K562 (cell line): ENCODE data around the gene FAR2. TPM values are rescaled to one million over a fixed set of nuclear protein-coding genes. Genes with fewer than 3 reads are reported as not detected.

Source experiments
- ATAC-seq: fragments of 200-7000 bp; cut with Tn5 transposase; 3 replicates; pipeline ENCODE4 v1.9.1; 2020; ENCODE audit warnings: moderate library complexity
- BruUV-seq: library from RNA; stranded (reverse); fragments of 400-500 nt; replicated peaks from 2 replicates; lab custom pipeline; 2021; lab: Mats Ljungman, UMichigan
- CTCF ChIA-PET: fragments of 300-600 bp; formaldehyde crosslinking; extraction: SDS; loops from one replicate; lab custom pipeline; 2021; ENCODE audit warnings: low intra/inter-chr PET ratio; lab: Yijun Ruan, JAX
- POLR2A ChIA-PET: fragments of 300-600, 350-650 bp; sonication (Branson Sonifier 250); formaldehyde crosslinking; extraction: SDS; loops from one replicate; lab custom pipeline; 2021; ENCODE audit warnings: antibody characterized with exemption, inconsistent platforms; lab: Yijun Ruan, JAX
- DNase-seq, 4 experiments: peaks; one replicate each; pipeline versions ENCODE4 v3.0.0 to v3.0.0-alpha.2; 2011 to 2018; ENCODE audit warnings: low spot score in 3 of 4, mixed read lengths in 3 of 4; ENCODE audit errors: extremely low read depth in 1 of 4
- FAIRE-seq: peaks from 2 replicates; lab custom pipeline; 2011; peaks lifted over from hg19 to GRCh38; lab: Jason Lieb, UNC
- H2AFZ ChIP-seq: 2 replicates; pipeline ENCODE4 v1.6.0; 2011; ENCODE audit warnings: low read depth, low read length, control low read depth, inconsistent platforms
- H3K27ac ChIP-seq: fragments of 200-600 bp; 3 replicates; pipeline ENCODE4 v1.8.0; 2011; ENCODE audit warnings: low read depth, mild to moderate bottlenecking, control low read depth, inconsistent platforms, low read length, moderate library complexity, mixed read lengths; ENCODE audit errors: extremely low read depth
- H3K27me3 ChIP-seq, 2 experiments: fragments of 300-600 bp in 1 of 2; 2 replicates in 1 of 2; 3 replicates in 1 of 2; pipeline versions ENCODE4 v1.6.0 to v1.8.0; 2011; ENCODE audit warnings: inconsistent platforms in 2 of 2, low read length in 2 of 2, mild to moderate bottlenecking in 1 of 2, mixed read lengths in 1 of 2, moderate library complexity in 1 of 2; ENCODE audit not compliant: control insufficient read depth in 2 of 2, insufficient read depth in 2 of 2
- H3K36me3 ChIP-seq: fragments of 300-600 bp; 3 replicates; pipeline ENCODE4 v1.8.0; 2011; ENCODE audit warnings: mild to moderate bottlenecking, low read length, inconsistent platforms; ENCODE audit not compliant: control insufficient read depth, insufficient read depth
- H3K4me1 ChIP-seq, 2 experiments: fragments of 200-600 bp in 1 of 2; replicated peaks in 1 of 2; 2 replicates in 1 of 2; 3 replicates in 1 of 2; pipeline versions ENCODE4 v1.5.1 to v1.8.0; 2011; ENCODE audit warnings: inconsistent platforms in 2 of 2, low read length in 2 of 2, mild to moderate bottlenecking in 1 of 2, mixed read lengths in 1 of 2, moderate library complexity in 1 of 2; ENCODE audit not compliant: control insufficient read depth in 2 of 2, insufficient read depth in 2 of 2
- H3K4me2 ChIP-seq: 2 replicates; pipeline ENCODE4 v1.6.1; 2011; ENCODE audit warnings: low read length, control low read depth, inconsistent platforms, mixed read lengths; ENCODE audit not compliant: insufficient read depth
- H3K4me3 ChIP-seq: fragments of 200-600 bp; sonication (generic), shearing (Covaris generic); 2 replicates; pipeline ENCODE4 v1.5.1; 2016; ENCODE audit warnings: control low read depth, inconsistent platforms
- H3K79me2 ChIP-seq: fragments of 200-600 bp; 3 replicates; pipeline ENCODE4 v1.8.0; 2011; ENCODE audit warnings: low read length, inconsistent platforms; ENCODE audit not compliant: control insufficient read depth, insufficient read depth
- H3K9ac ChIP-seq, 2 experiments: 2 replicates each; pipeline versions ENCODE4 v1.6.0 to v1.6.1; 2011; ENCODE audit warnings: low read depth in 2 of 2, low read length in 2 of 2, control low read depth in 1 of 2, inconsistent platforms in 1 of 2, mild to moderate bottlenecking in 1 of 2, mixed read lengths in 1 of 2; ENCODE audit not compliant: insufficient read depth in 1 of 2
- H3K9me1 ChIP-seq: one replicate; pipeline ENCODE4 v1.6.0; 2011; ENCODE audit warnings: inconsistent platforms, mild to moderate bottlenecking, low read length, moderate library complexity; ENCODE audit not compliant: control insufficient read depth, insufficient read depth
- H3K9me3 ChIP-seq: replicated peaks from 2 replicates; pipeline ENCODE4 v1.5.1; 2011; ENCODE audit warnings: low read depth, low read length, inconsistent platforms; ENCODE audit not compliant: control insufficient read depth, insufficient read depth
- H4K20me1 ChIP-seq: replicated peaks from 2 replicates; pipeline ENCODE4 v1.6.1; 2011; ENCODE audit warnings: low read length, inconsistent platforms, mixed read lengths; ENCODE audit not compliant: control insufficient read depth, insufficient read depth
- ELF1 ChIP-seq: fragments of 200-800 bp; sonication (Bioruptor generic); IDR thresholded peaks from 2 replicates; pipeline ENCODE4 v1.6.1; 2016; ENCODE audit warnings: missing genetic modification characterization, missing compliant biosample characterization
- GABPB1 ChIP-seq: sonication (generic); formaldehyde crosslinking; IDR thresholded peaks from 2 replicates; pipeline ENCODE4 v1.8.0; 2022; ENCODE audit warnings: mild to moderate bottlenecking, missing genetic modification reagents
- HBP1 ChIP-seq: fragments of 450-650 bp; formaldehyde crosslinking; IDR thresholded peaks from 2 replicates; pipeline ENCODE4 v1.4.0; 2022; ENCODE audit warnings: missing genetic modification characterization
- PKNOX1 ChIP-seq: fragments of 450-650 bp; IDR thresholded peaks from 2 replicates; pipeline ENCODE4 v1.6.1; 2016
- RFX7 ChIP-seq: fragments of 250-450 bp; sonication (Bioruptor Pico); IDR thresholded peaks from 2 replicates; pipeline ENCODE4 v1.5.1; 2021; ENCODE audit warnings: mild to moderate bottlenecking
- SLC30A9 ChIP-seq: fragments of 250-450 bp; sonication (Bioruptor Pico); IDR thresholded peaks from 2 replicates; pipeline ENCODE4 v1.8.0; 2022; ENCODE audit warnings: mild to moderate bottlenecking, moderate library complexity
- STAT5A ChIP-seq: IDR thresholded peaks from 2 replicates; pipeline ENCODE4 v1.6.1; 2012; ENCODE audit warnings: low read length, inconsistent platforms, borderline replicate concordance
- TBL1XR1 ChIP-seq, 2 experiments: IDR thresholded peaks; 2 replicates each; pipeline ENCODE4 v1.6.1; 2012; ENCODE audit warnings: improper control_type of control experiment in 2 of 2, low read length in 2 of 2, mild to moderate bottlenecking in 1 of 2
- ZNF24 ChIP-seq: fragments of 450-650 bp; IDR thresholded peaks from 2 replicates; pipeline ENCODE4 v1.6.1; 2016
- ZZZ3 ChIP-seq: fragments of 450-650 bp; IDR thresholded peaks from 2 replicates; pipeline ENCODE4 v1.6.1; 2016; ENCODE audit warnings: antibody characterized with exemption, mild to moderate bottlenecking, moderate library complexity
- WGBS: fragments of 100-300 bp; shearing (Covaris generic); methylation state at CpG from one replicate; pipeline ENCODE4 v1.1.6; 2016; ENCODE audit warnings: low coverage, mixed read lengths; ENCODE audit not compliant: insufficient coverage; ENCODE audit errors: missing lambda C conversion rate; 5-methylcytosine and 5-hydroxymethylcytosine counted together
- in situ Hi-C: fragments of 300-500 bp; cut with MboI; formaldehyde crosslinking; loops from 4 replicates; pipeline ENCODE4 v1.15.0; 2018; ENCODE audit warnings: inconsistent platforms, mixed read lengths
- intact Hi-C: fragments of 100-400 bp; cut with micrococcal nuclease; formaldehyde crosslinking; loops from 2 replicates; pipeline ENCODE4 v1.14.2; 2022
- polyA plus RNA-seq, 8 experiments: library from polyadenylated mRNA; depleted of rRNA in 4 of 8; stranded (reverse) in 5 of 8; unstranded in 3 of 8; fragments of >200 nt; fragmentation: Nextera tagmentation in 2 of 8; fragmentation: Illumina TruSeq in 1 of 8; extraction: Ambion mirVana in 2 of 8; extraction: Trizol in 1 of 8; gene quantifications; 2 replicates each; pipeline versions ENCODE4 v1.2.1 to v1.2.3, GENCODE V29; 2011 to 2014; ENCODE audit warnings: inconsistent platforms in 1 of 8, missing spikeins in 1 of 8
- total RNA-seq, 7 experiments: library from RNA; depleted of rRNA in 6 of 7; stranded (reverse); fragments of >200 nt in 6 of 7; fragmentation: Illumina TruSeq in 2 of 7; extraction: Trizol in 2 of 7; gene quantifications; 2 replicates each; pipeline versions ENCODE4 v1.2.1 to v1.2.3, GENCODE V29; 2011 to 2021; ENCODE audit warnings: low replicate concordance in 1 of 7

Gene FAR2
- total and polyA plus RNA-seq, 9 of the 15 experiments (the other 6 are each of a cell fraction or from before 2014, with no cell fraction given) = 5.0 to 13.4 (median 8.5) TPM

DNA sequence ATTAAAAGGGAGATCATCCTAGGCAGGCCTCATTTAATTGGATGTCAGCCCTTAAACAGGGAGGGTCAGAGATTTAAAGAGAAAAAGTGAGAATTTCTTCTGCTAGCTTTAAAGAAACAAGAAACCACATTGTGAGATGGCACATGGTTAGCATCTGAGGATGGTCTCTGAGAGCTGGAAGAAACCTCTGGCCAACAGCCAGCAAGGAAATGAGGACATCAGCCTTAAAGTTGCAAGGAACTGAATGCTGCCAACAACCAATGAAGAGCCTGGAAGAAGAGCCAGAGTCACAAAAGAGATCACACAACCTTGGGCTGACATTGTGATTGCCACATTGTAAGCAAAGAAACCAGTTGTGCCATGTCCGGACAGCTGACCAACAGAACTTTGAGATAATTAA lies 17.5 kb upstream of the FAR2 start (continued):
- TF ChIP-seq HBP1 (CRISPR knock-in tag) = no peak
- no peak for TF ChIP-seq ELF1
- TF ChIP-seq STAT5A = no peak
- no peak for TF ChIP-seq ZZZ3
- no peak for TF ChIP-seq SLC30A9 (CRISPR knock-in tag)
- TF ChIP-seq RFX7 = no peak
- TF ChIP-seq, all 486 proteins: peak for 0

GRCh38 chr12:29132316-29132715 lies 16.8 kb upstream of the FAR2 start:
- Histone ChIP-seq H3K9me3 (no peaks in the 10 kb centered on the region), H3K79me2 (no peaks in the 10 kb centered on the region), H3K4me2 (no peak overlapping the region), H3K4me1 (no peaks in the 10 kb centered on the region), H3K9ac (no peak overlapping the region), H3K27me3 (no peaks in the 10 kb centered on the region), H3K36me3 (no peaks in the 10 kb centered on the region), H3K4me3 (no peak overlapping the region), H3K27ac (no peak overlapping the region), H3K9me1 (no peaks in the 10 kb centered on the region), H2AFZ (no peak overlapping the region), H4K20me1 (no peaks in the 10 kb centered on the region)
- TF ChIP-seq GABPB1 (CRISPR knock-in tag) (no peak), ZNF24 (no peak), PKNOX1 (0 out of 2 replicates have a peak, but pooled peaks have one; percentile 14), TBL1XR1 (IDR thresholded peaks at IDR 0.05; ENCODE audit: low read length in 2 of 2) (no peak)
- ChIA-PET POLR2A (no interaction called here), CTCF (no interaction called here)
- intact Hi-C loops (no loop called here), in situ Hi-C loops (no loop called here)
- BruUV-seq = no TSS peak
- WGBS = 18% methylated on average over 6 of the region's 6 CpGs
- DNase-seq (no peak), ATAC-seq (no peak), FAIRE-seq (no peak)
